Measurements from ENCODE around the gene MGST3.

Gene MGST3

DNA sequence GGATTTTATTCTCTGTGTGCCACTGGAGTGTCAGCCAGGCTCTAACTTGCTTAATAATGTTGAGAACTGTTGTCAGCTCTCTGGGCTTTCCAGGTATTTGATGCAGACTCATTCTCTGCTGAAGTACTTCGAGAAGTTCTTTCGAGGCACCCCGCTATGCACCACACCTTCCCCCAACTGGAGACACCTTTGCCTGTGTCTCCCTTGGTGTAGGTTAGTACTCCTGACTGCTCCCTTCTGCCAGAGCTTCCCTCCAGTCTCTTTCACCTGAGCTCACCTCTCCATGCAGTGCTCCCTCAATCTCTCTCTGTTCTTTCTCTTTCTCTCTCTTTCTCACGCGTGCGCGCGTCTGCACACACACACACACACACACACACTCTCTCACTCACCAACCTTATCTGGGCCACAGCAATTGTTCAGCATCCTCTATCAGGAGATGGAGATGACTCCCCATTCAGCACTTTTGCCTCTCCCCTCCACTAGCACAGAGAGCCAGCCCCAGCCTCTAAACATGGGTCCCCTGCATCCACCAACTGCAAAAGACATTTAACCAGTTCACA, 14.0 kb upstream of the MGST3 start:
- TF ChIP-seq, protein P1, sequence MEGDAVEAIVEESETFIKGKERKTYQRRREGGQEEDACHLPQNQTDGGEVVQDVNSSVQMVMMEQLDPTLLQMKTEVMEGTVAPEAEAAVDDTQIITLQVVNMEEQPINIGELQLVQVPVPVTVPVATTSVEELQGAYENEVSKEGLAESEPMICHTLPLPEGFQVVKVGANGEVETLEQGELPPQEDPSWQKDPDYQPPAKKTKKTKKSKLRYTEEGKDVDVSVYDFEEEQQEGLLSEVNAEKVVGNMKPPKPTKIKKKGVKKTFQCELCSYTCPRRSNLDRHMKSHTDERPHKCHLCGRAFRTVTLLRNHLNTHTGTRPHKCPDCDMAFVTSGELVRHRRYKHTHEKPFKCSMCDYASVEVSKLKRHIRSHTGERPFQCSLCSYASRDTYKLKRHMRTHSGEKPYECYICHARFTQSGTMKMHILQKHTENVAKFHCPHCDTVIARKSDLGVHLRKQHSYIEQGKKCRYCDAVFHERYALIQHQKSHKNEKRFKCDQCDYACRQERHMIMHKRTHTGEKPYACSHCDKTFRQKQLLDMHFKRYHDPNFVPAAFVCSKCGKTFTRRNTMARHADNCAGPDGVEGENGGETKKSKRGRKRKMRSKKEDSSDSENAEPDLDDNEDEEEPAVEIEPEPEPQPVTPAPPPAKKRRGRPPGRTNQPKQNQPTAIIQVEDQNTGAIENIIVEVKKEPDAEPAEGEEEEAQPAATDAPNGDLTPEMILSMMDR (IDR thresholded peaks at IDR 0.05; ENCODE audit: low read depth, low read length) = no peak
- no peak overlapping the region for H3K4me3 ChIP-seq (ENCODE audit: low read depth, low read length)

DNA sequence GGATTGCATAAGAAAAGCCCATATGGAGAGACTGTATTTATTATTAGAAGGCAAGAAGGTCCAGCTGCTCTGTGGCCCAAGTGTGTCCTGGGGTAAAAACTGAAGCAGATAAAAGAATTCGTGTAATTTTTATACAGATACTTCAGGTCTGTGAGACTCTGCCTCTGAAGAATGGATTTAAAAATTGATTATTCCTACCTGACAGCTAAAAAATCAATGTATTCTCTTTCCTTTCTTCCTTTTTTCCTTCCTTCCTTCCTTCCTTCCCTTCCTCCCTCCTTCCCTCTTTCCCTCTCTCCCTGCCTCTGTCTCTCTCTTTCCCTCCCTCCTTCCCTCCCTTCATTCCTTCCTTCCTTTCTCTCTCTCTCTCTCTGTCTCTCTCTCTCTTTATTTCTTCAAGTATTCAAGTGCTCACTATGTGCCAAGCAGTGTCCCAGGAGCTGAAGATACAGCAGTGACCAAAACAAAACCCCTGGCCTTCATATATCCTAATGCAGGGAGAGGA, 11.3 kb upstream of the MGST3 start:
- no peak overlapping the region for H3K4me3 ChIP-seq (ENCODE audit: low read depth, low read length)
- TF ChIP-seq, protein P1 (IDR thresholded peaks at IDR 0.05; ENCODE audit: low read depth, low read length) = no peak

DNA sequence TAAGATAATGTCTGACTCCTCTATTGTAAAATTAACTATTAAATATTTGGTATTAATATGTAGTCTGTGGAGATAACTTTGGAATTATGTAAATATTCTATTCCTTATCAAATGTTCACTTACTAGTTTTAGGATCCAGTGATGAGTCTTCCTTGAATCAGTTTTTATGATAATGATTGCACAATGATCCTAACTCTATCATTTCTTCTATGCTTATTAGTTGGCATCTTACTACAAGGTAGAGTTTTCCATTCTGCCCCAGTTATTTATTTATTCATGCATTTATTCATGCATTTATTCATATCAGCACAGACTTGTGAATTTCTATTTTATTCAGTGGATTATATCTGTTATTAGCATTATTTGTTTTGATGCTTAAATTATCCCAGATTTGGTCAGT, 7.4 kb upstream of the MGST3 start:
- TF ChIP-seq, protein P1 (IDR thresholded peaks at IDR 0.05; ENCODE audit: low read depth, low read length) = no peak
- no peak overlapping the region for H3K4me3 ChIP-seq (ENCODE audit: low read depth, low read length)

DNA sequence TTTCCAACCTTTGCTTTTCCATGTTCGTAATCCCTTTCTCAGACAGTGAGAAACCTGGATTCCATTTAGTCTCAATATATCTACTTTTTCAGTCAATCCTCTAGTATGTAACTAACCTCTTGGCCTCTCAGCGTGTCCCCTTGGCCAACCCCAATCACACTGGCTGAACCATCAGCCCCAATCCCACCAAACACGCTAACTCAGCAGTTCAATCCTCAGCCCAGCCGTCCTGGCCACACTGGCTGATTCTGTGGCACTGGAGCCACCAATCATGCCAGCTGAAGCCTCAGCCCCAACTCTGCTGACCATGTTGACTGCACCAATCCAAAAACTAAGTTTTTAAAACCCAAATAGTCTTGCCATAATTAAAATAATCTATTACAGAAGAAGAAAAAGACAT, 6.6 kb upstream of the MGST3 start:
- no peak overlapping the region for H3K4me3 ChIP-seq (ENCODE audit: low read depth, low read length)
- TF ChIP-seq, protein P1 (IDR thresholded peaks at IDR 0.05; ENCODE audit: low read depth, low read length) = no peak

DNA sequence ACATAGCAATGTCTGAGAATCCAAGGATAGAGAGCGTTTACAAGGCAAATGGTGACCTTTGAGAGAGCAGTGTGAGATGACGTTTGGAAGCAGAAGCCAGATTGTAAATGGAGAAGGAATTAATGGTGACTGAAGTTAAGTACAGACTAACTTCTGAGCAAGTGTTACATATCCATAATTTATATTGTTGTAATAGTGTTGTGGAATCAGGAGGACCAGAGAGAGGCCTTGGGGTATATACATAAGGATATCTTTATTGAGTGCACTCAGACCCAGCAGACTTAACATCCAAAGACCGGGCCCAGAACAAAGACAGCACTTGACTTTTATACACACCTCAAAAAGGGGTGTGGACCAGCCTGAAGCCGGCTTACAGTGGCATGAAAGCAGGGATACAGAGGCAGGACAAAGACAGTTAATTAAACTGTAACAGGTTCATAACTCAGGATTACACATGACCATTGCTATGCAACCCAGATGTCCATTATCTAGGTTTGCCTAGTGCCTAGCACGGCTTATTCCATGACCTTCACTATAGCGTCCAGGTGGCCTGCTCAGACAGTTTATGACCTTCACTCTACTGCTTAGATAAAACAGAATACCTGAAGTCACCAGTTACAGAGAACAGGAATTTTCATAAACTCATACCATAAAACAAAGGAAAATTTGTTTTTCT, 2.7 kb upstream of the MGST3 start:
- no peak overlapping the region for H3K4me3 ChIP-seq (ENCODE audit: low read depth, low read length)
- TF ChIP-seq, protein P1 (IDR thresholded peaks at IDR 0.05; ENCODE audit: low read depth, low read length) = no peak

DNA sequence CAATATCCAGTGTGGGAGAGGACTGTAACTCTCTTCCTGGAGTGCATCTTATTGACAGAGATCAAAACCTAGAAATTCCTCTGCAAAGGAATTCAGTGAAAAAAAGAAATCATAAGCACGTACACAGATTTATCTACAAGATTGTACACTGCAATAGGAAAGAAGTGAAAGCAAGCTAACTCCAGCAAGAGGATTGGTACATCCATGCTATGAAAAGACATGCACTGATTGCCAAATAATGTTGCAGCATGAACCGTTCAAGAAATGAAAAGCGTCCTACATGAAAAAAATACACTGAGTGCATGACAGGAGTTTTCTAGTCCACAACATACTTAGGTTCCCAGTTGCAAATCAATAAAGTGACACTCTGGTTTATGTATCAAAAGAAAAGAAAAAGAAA, 1.9 kb upstream of the MGST3 start:
- H3K4me3 ChIP-seq (ENCODE audit: low read depth, low read length) = no peak overlapping the region
- TF ChIP-seq, protein P1 (IDR thresholded peaks at IDR 0.05; ENCODE audit: low read depth, low read length) = no peak

DNA sequence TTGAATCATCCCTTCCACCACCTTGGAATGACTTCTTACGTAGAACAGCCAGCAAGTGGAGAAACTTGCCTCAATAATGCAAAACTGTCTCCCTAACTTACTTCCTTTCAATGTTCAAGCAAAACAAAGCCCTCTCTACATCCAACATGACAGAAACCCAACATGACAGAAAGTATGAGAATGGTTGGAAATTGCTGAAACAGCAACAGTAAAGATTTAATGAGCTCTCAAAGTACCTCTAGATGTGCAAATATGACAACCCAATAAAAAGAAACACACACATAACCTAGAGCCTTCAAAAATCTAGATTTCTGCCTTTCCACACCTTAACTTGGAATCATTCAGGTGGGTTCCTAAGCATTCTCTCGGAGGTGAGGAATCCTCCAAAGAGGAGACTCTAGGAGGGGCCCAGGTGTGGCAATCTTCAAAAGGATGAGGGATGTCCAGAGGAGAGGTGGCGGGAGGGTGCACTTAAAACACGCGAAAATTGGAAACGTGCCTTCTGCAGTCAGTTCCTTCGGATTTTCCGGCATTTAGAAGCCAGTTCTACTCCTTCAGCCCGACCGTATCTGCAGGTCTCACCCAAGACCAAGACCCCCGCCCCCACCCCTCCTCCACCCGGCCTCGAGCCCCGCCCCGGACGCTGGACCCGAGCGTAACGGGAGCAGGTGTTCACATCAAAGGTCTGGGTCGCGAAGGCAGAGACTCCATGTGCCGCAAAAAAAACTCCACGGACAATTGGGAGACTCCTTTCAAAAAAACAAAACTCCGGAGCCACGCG, 996 bp upstream of the MGST3 start:
- peak overlapping the region; percentile 83 for H3K4me3 ChIP-seq (ENCODE audit: low read depth, low read length)
- TF ChIP-seq, protein P1 (IDR thresholded peaks at IDR 0.05; ENCODE audit: low read depth, low read length) = no peak

All from WI38 (cell line).